DOHH2 (cell line): Measurements from ENCODE around the gene EZR.
A peak's percentile ranks its signal among the peaks of the same experiment; 100 is the strongest.

Experiments used
- H3F3A ChIP-seq: fragments of 200-600 bp; sonication (generic), shearing (Covaris generic); 2 replicates; pipeline ENCODE4 v1.6.0; 2016; ENCODE audit warnings: antibody characterized with exemption, mild to moderate bottlenecking; ENCODE audit not compliant: control insufficient read depth, insufficient read depth
- H3K27ac ChIP-seq: fragments of 200-600 bp; sonication (generic); 2 replicates; pipeline ENCODE4 v1.5.1; 2014; ENCODE audit warnings: low read depth, mild to moderate bottlenecking, low read length, moderate library complexity
- H3K27me3 ChIP-seq: fragments of 200-600 bp; sonication (generic); 2 replicates; pipeline ENCODE4 v1.6.1; 2014; ENCODE audit warnings: mild to moderate bottlenecking, low read length, mixed read lengths; ENCODE audit not compliant: control insufficient read depth
- H3K36me3 ChIP-seq: fragments of 200-600 bp; sonication (generic); 2 replicates; pipeline ENCODE4 v1.6.1; 2014; ENCODE audit warnings: mild to moderate bottlenecking, low read length, moderate library complexity, mixed read lengths; ENCODE audit not compliant: control insufficient read depth
- H3K4me1 ChIP-seq: fragments of 200-600 bp; sonication (generic); 2 replicates; pipeline ENCODE4 v1.6.1; 2014; ENCODE audit warnings: mild to moderate bottlenecking, low read length, mixed read lengths; ENCODE audit not compliant: control insufficient read depth
- H3K4me2 ChIP-seq: fragments of 200-600 bp; sonication (generic); 2 replicates; pipeline ENCODE4 v1.6.0; 2014; ENCODE audit warnings: mild to moderate bottlenecking, low read length, moderate library complexity
- H3K4me3 ChIP-seq: fragments of 200-600 bp; sonication (generic); 2 replicates; pipeline ENCODE4 v1.5.1; 2014; ENCODE audit warnings: mild to moderate bottlenecking, low read length, mixed read lengths
- H3K79me2 ChIP-seq: fragments of 200-600 bp; sonication (generic); 2 replicates; pipeline ENCODE4 v1.6.1; 2014; ENCODE audit warnings: mild to moderate bottlenecking, low read length, mixed read lengths; ENCODE audit not compliant: control insufficient read depth
- H3K9me2 ChIP-seq: fragments of 200-600 bp; sonication (generic); replicated peaks from 2 replicates; pipeline ENCODE4 v1.6.1; 2014; ENCODE audit warnings: mild to moderate bottlenecking, low read length, mixed read lengths; ENCODE audit not compliant: control insufficient read depth
- H3K9me3 ChIP-seq: fragments of 200-600 bp; sonication (generic); 2 replicates; pipeline ENCODE4 v1.6.1; 2014; ENCODE audit warnings: antibody characterized with exemption, low read length, mixed read lengths; ENCODE audit not compliant: control insufficient read depth, insufficient read depth
- H4K20me1 ChIP-seq: fragments of 200-600 bp; sonication (generic); 2 replicates; pipeline ENCODE4 v1.6.0; 2014; ENCODE audit warnings: low read depth, mild to moderate bottlenecking, antibody characterized with exemption, low read length, moderate library complexity; ENCODE audit not compliant: control insufficient read depth, insufficient read depth
- CTCF ChIP-seq: fragments of 200-600 bp; sonication (generic); IDR thresholded peaks from one replicate; pipeline ENCODE4 v1.5.1; 2014; ENCODE audit warnings: antibody characterized with exemption, mild to moderate bottlenecking, low read depth, low read length; ENCODE audit not compliant: poor library complexity, severe bottlenecking
- EZH2phosphoT487 ChIP-seq: fragments of 200-600 bp; sonication (generic); IDR thresholded peaks from 2 replicates; pipeline ENCODE4 v1.6.1; 2017; ENCODE audit warnings: borderline replicate concordance, mild to moderate bottlenecking, antibody characterized with exemption, low read length, moderate library complexity, mixed read lengths

Gene EZR

GRCh38 chr6:158815379-158815724 lies 3.8 kb downstream of the EZR start:
- H3K4me3 ChIP-seq: peak overlapping the region; percentile 94
- no peak for TF ChIP-seq CTCF
- TF ChIP-seq EZH2phosphoT487: no peak
- peak overlapping the region; percentile 97 for H3K4me2 ChIP-seq
- H4K20me1 ChIP-seq: peaks cover 41% of the 10 kb centered on the region
- peaks cover 81% of the 10 kb centered on the region for H3K36me3 ChIP-seq
- peak overlapping the region; percentile 99 for H3K27ac ChIP-seq
- H3F3A ChIP-seq: peaks cover 68% of the 10 kb centered on the region
- no peaks in the 10 kb centered on the region for H3K9me3 ChIP-seq
- peaks cover 66% of the 10 kb centered on the region for H3K4me1 ChIP-seq
- peaks cover 92% of the 10 kb centered on the region for H3K79me2 ChIP-seq
- H3K27me3 ChIP-seq: no peaks in the 10 kb centered on the region
- H3K9me2 ChIP-seq: no peaks in the 10 kb centered on the region

GRCh38 chr6:158813032-158813431 lies 6.1 kb downstream of the EZR start:
- peaks cover 81% of the 10 kb centered on the region for H3F3A ChIP-seq
- TF ChIP-seq CTCF: no peak
- no peak for TF ChIP-seq EZH2phosphoT487
- no peaks in the 10 kb centered on the region for H3K27me3 ChIP-seq
- peak overlapping the region; percentile 99 for H3K27ac ChIP-seq
- H4K20me1 ChIP-seq: peaks cover 41% of the 10 kb centered on the region
- peak overlapping the region; percentile 97 for H3K4me2 ChIP-seq
- H3K79me2 ChIP-seq: peaks cover 99% of the 10 kb centered on the region
- peak overlapping the region; percentile 94 for H3K4me3 ChIP-seq
- no peaks in the 10 kb centered on the region for H3K9me3 ChIP-seq
- peaks cover 80% of the 10 kb centered on the region for H3K4me1 ChIP-seq
- peaks cover 96% of the 10 kb centered on the region for H3K36me3 ChIP-seq
- no peaks in the 10 kb centered on the region for H3K9me2 ChIP-seq

GRCh38 chr6:158812611-158813010 lies 6.6 kb downstream of the EZR start:
- peaks cover 96% of the 10 kb centered on the region for H3K36me3 ChIP-seq
- peaks cover 84% of the 10 kb centered on the region for H3K4me1 ChIP-seq
- H3K4me2 ChIP-seq: peak overlapping the region; percentile 97
- peaks cover 85% of the 10 kb centered on the region for H3F3A ChIP-seq
- peaks cover 37% of the 10 kb centered on the region for H4K20me1 ChIP-seq
- no peak for TF ChIP-seq CTCF
- no peak for TF ChIP-seq EZH2phosphoT487
- H3K27ac ChIP-seq: peak overlapping the region; percentile 99
- no peaks in the 10 kb centered on the region for H3K27me3 ChIP-seq
- no peaks in the 10 kb centered on the region for H3K9me3 ChIP-seq
- H3K79me2 ChIP-seq: peaks cover 99% of the 10 kb centered on the region
- no peaks in the 10 kb centered on the region for H3K9me2 ChIP-seq
- peak overlapping the region; percentile 94 for H3K4me3 ChIP-seq
